ENCODE measurements around the gene ZNF484. TPM values are rescaled to one million over a fixed set of nuclear protein-coding genes. Genes with fewer than 3 reads are reported as not detected.
"Not testable (repeated sequence)": the region's sequence is repeated elsewhere in the genome, so short reads cannot be mapped to it uniquely, and the experiment has no call there.

ZNF484 gene
- total RNA-seq, 3 donors from 2014 or later = 13.3 to 19.9 (median 17.7) TPM

- no peak for DNase-seq (ENCODE audit: low spot score in 2 of 2)
- H3K27me3 ChIP-seq = no peaks in the 10 kb centered on the region
- no peak overlapping the region for H3K27ac ChIP-seq
- TF ChIP-seq CTCF (IDR thresholded peaks at IDR 0.05) (no peak), POLR2A (IDR thresholded peaks at IDR 0.05) (no peak), POLR2AphosphoS5 (IDR thresholded peaks at IDR 0.05) (no peak)
- no peak overlapping the region for H3K4me3 ChIP-seq
- intact Hi-C loops (cut with DNase I; ENCODE audit: low total_unique reads) = no loop called here
- no peaks in the 10 kb centered on the region for H3K36me3 ChIP-seq
- H3K4me1 ChIP-seq = no peaks in the 10 kb centered on the region
- H3K9me3 ChIP-seq = no peaks in the 10 kb centered on the region
Measured at GRCh38 chr9:92864152-92864551, 13.7 kb downstream of the ZNF484 start.

GRCh38 chr9:92860867-92861266 is 17.0 kb downstream of the ZNF484 start:
- Histone ChIP-seq H3K36me3 (peaks cover 3% of the 10 kb centered on the region), H3K4me1 (no peaks in the 10 kb centered on the region), H3K27me3 (no peaks in the 10 kb centered on the region), H3K27ac (no peak overlapping the region), H3K4me3 (no peak overlapping the region), H3K9me3 (no peaks in the 10 kb centered on the region)
- no peak for TF ChIP-seq POLR2AphosphoS5 (IDR thresholded peaks at IDR 0.05)
- no peak for TF ChIP-seq CTCF (IDR thresholded peaks at IDR 0.05)
- no peak for DNase-seq (ENCODE audit: low spot score in 2 of 2)
- intact Hi-C loops (cut with DNase I; ENCODE audit: low total_unique reads) = no loop called here

- Histone ChIP-seq H3K4me1 (no peaks in the 10 kb centered on the region), H3K9me3 (no peaks in the 10 kb centered on the region), H3K36me3 (peaks cover 3% of the 10 kb centered on the region), H3K27ac (no peak overlapping the region), H3K4me3 (no peak overlapping the region), H3K27me3 (no peaks in the 10 kb centered on the region)
- intact Hi-C loops (cut with DNase I; ENCODE audit: low total_unique reads) = no loop called here
- DNase-seq (ENCODE audit: low spot score in 2 of 2) = no peak
- no peak for TF ChIP-seq POLR2AphosphoS5 (IDR thresholded peaks at IDR 0.05)
- no peak for TF ChIP-seq CTCF (IDR thresholded peaks at IDR 0.05)
- TF ChIP-seq POLR2A (IDR thresholded peaks at IDR 0.05) = no peak
Measured at GRCh38 chr9:92857236-92857635, 20.6 kb downstream of the ZNF484 start.

GRCh38 chr9:92853716-92854115 is 24.1 kb downstream of the ZNF484 start:
- H3K27me3 ChIP-seq = no peaks in the 10 kb centered on the region
- TF ChIP-seq CTCF (IDR thresholded peaks at IDR 0.05) (no peak), POLR2AphosphoS5 (IDR thresholded peaks at IDR 0.05) (no peak), POLR2A (IDR thresholded peaks at IDR 0.05) (no peak)
- no peaks in the 10 kb centered on the region for H3K4me1 ChIP-seq
- peaks cover 3% of the 10 kb centered on the region for H3K36me3 ChIP-seq
- no peak for DNase-seq (ENCODE audit: low spot score in 2 of 2)
- H3K4me3 ChIP-seq = no peak overlapping the region
- peaks cover 9 to 24% of the 10 kb centered on the region in 2 donors for H3K9me3 ChIP-seq
- no peak overlapping the region for H3K27ac ChIP-seq
- intact Hi-C loops (cut with DNase I; ENCODE audit: low total_unique reads) = no loop called here

- Histone ChIP-seq H3K27ac (no peak overlapping the region), H3K4me1 (no peaks in the 10 kb centered on the region), H3K36me3 (peaks cover 5% of the 10 kb centered on the region), H3K9me3 (peaks cover 37 to 52% of the 10 kb centered on the region in 2 donors), H3K4me3 (no peak overlapping the region), H3K27me3 (no peaks in the 10 kb centered on the region)
- intact Hi-C loops (cut with DNase I; ENCODE audit: low total_unique reads) = no loop called here
- no peak for DNase-seq (ENCODE audit: low spot score in 2 of 2)
- TF ChIP-seq CTCF (IDR thresholded peaks at IDR 0.05) (no peak), POLR2A (IDR thresholded peaks at IDR 0.05) (no peak), POLR2AphosphoS5 (IDR thresholded peaks at IDR 0.05) (no peak)
Measured at GRCh38 chr9:92850898-92851297, 26.9 kb downstream of the ZNF484 start.

- peaks cover 44 to 73% of the 10 kb centered on the region in 2 donors for H3K9me3 ChIP-seq
- H3K36me3 ChIP-seq; DNase-seq (ENCODE audit: low spot score in 2 of 2); H3K27me3 ChIP-seq; intact Hi-C loops (cut with DNase I; ENCODE audit: low total_unique reads); H3K27ac ChIP-seq; H3K4me1 ChIP-seq; H3K4me3 ChIP-seq: not testable (repeated sequence)
Measured at GRCh38 chr9:92848740-92849139, 29.1 kb downstream of the ZNF484 start.

All from breast epithelium (tissue), 4 donors.